SK-N-MC (cell line): Measurements from ENCODE around the gene C12orf60.

Source experiments
- EZH2 ChIP-seq: fragments of 200-600 bp; sonication (generic); IDR thresholded peaks from one replicate; pipeline ENCODE4 v1.6.1; 2017; ENCODE audit warnings: antibody characterized with exemption
- FOXP2 ChIP-seq: optimal IDR thresholded peaks from 2 replicates; pipeline ENCODE3; 2011; ENCODE audit warnings: mild to moderate bottlenecking, moderate library complexity; ENCODE audit not compliant: insufficient read depth; ENCODE audit errors: extremely low read length, control extremely low read depth
- POLR2AphosphoS5 ChIP-seq: IDR thresholded peaks from 2 replicates; pipeline ENCODE4 v1.6.1; 2012; ENCODE audit warnings: mild to moderate bottlenecking, low read depth, low read length, borderline replicate concordance

GRCh38 chr12:14849661-14850060 lies 46.2 kb downstream of the C12orf60 start:
- TF ChIP-seq POLR2AphosphoS5 (no peak), EZH2 (no peak), FOXP2 (no peak)
